HG02981 (cell line): ENCODE data around the gene EIF4EBP2.
A peak's percentile ranks its signal among the peaks of the same experiment; 100 is the strongest.

Source experiments
- ATAC-seq: cut with Tn5 transposase; IDR thresholded peaks from one replicate; pipeline ENCODE4 v1.9.1; 2021; ENCODE audit warnings: mild to moderate bottlenecking, moderate library complexity; ENCODE audit not compliant: unreplicated experiment

Gene EIF4EBP2

GRCh38 chr10:70458329-70459060, 54.5 kb downstream of the EIF4EBP2 start:
- ATAC-seq, result no peak

GRCh38 chr10:70459061-70459773, 55.3 kb downstream of the EIF4EBP2 start:
- no peak for ATAC-seq

GRCh38 chr10:70459774-70460490, 56.0 kb downstream of the EIF4EBP2 start:
- ATAC-seq, result no peak

- peak; percentile 51 for ATAC-seq
These were observed 57.7 kb downstream of the EIF4EBP2 start for GRCh38 chr10:70461397-70462348.

GRCh38 chr10:70462349-70462984, 58.5 kb downstream of the EIF4EBP2 start:
- no peak for ATAC-seq

GRCh38 chr10:70465278-70465677, 61.3 kb downstream of the EIF4EBP2 start:
- no peak for ATAC-seq

GRCh38 chr10:70465832-70466231, 61.9 kb downstream of the EIF4EBP2 start:
- ATAC-seq, result no peak

GRCh38 chr10:70466951-70467350, 63.0 kb downstream of the EIF4EBP2 start:
- no peak for ATAC-seq

- ATAC-seq, result no peak
These were observed 69.0 kb downstream of the EIF4EBP2 start for GRCh38 chr10:70472799-70473454.

- ATAC-seq, result no peak
These were observed 70.8 kb downstream of the EIF4EBP2 start for GRCh38 chr10:70474780-70475179.

GRCh38 chr10:70475661-70476060, 71.7 kb downstream of the EIF4EBP2 start:
- no peak for ATAC-seq

- no peak for ATAC-seq
These were observed 72.5 kb downstream of the EIF4EBP2 start for GRCh38 chr10:70476249-70477035.

- no peak for ATAC-seq
These were observed 73.8 kb downstream of the EIF4EBP2 start for GRCh38 chr10:70477661-70478162.
